Activated CD4-positive, CD25-positive, alpha-beta regulatory T cell (primary cell): ENCODE results near the gene UGT1A3.

ENCODE experiments used
- DNase-seq, 4 experiments: peaks; one replicate each; lab custom pipeline; 2025; lab: John Stamatoyannopoulos, UW

UGT1A3 gene

DNA sequence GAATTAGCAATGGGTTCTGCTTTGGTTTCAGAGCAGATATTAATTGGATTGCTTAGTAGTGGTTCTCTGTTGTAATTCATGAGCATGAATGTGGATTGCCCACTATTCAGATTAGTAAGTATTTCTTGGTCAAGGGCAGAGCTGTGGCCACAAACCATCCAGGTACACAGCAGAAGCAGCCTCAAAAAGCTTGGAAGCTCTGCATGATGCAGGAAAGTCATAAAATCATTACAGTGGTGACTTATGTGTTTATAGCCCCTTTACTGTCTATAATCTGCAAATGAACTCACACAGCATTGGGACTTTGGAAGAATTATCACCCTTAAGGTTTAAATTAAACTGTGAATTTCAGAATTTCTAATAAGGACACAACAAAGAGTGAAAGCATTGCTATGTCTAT is 29.3 kb downstream of the UGT1A3 start:
- DNase-seq = no peak

- DNase-seq = no peak
Measured at GRCh38 chr2:233758849-233759248, 30.0 kb downstream of the UGT1A3 start.

GRCh38 chr2:233760043-233760442 is 31.2 kb downstream of the UGT1A3 start, which contains the start of gene UGT1A1:
Gene UGT1A1 (plus strand): TSS chr2:233760270. CDS start chr2:233760288, 18 bp downstream.
- no peak for DNase-seq

DNA sequence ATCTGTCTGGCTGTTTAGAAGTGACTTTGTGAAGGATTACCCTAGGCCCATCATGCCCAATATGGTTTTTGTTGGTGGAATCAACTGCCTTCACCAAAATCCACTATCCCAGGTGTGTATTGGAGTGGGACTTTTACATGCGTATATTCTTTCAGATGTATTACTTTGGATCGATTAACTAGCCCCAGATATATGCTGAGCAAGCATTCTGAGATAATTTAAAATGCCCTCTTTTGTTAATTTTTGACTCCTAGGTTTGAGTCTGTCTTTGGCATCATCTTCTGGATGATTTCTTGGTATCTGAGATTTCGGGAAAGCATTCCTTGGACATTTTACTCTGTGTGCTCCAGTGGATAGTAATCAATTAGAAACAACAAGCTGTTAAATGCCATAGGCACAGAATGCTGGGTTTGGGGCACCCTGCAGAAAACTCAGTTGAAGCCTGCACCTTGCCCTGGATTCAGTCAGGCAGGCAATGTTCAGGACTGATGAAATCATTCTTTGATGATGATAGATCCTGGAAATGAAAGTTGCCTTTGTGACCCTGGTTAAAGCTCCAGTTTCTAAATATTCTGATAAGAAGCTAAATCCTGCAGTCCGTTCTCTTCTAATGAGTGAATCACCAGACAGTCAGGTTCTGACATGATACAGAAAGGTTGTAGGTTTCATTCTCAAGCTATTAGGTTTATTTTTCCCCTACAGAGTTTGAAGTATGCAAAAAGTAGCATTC is 32.4 kb downstream of the UGT1A3 start:
- DNase-seq = no peak

DNA sequence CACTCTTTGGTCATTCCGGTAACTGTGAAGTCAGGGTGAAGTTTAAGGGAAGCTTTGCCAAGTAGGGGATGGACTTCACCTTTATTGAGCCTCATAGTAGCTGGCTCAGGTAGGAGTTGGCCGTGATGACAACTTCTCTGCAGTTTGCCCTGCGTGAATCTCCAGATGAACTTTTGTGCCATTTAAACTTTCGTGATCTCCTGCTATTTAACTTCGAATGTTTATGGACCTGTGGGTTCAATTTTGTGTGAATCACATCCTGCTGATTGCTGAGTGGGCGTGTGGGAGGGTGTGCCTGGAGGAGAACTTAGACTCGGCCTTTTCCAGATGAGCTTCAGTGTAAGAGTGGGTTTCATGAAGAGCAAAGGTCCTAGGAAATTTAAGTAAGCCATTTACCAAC is 35.4 kb downstream of the UGT1A3 start:
- DNase-seq = no peak

DNA sequence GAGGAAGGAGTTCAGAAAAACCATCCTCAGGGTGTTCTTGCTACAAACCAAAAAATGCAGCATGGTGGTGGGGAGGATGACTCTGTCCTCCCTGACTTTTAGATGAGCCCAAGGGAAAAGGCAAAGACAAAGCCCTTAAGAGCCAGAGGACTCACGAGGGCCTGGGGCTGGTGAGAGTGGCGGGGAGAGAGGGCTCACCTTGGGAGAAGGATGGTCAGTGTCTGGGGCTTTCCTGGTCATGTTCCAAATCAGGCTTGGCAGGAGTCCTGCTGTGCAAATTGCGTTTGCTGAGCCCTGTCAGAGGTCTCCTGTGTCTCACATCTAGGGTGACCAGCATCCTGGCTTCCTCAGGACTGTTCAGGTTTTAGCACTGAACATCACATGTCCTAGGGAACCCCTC is 35.9 kb downstream of the UGT1A3 start:
- no peak for DNase-seq

- DNase-seq = no peak
Measured at GRCh38 chr2:233766416-233766815, 37.6 kb downstream of the UGT1A3 start.

GRCh38 chr2:233768076-233768475 is 39.2 kb downstream of the UGT1A3 start:
- DNase-seq = no peak

DNA sequence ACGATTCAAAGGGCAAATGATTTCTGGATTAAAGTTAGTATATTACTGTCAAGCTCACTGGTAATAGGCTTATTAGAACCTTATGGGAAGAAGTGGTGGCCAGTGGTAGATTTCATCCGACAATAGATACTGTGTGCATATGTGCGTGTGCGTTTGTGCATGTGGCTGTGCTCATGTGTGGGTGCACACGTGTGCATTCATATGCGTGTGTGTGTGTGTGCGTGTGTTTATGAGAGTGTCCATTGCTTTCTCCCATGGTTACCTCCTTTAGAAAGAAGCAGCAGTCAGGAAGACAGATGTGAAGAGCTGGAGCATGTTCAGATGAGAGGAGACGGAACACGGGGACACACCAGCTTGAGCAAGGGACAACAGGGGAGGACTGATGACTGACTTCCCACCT is 40.4 kb downstream of the UGT1A3 start:
- DNase-seq = no peak

GRCh38 chr2:233772153-233772552 is 43.3 kb downstream of the UGT1A3 start:
- DNase-seq = no peak

DNA sequence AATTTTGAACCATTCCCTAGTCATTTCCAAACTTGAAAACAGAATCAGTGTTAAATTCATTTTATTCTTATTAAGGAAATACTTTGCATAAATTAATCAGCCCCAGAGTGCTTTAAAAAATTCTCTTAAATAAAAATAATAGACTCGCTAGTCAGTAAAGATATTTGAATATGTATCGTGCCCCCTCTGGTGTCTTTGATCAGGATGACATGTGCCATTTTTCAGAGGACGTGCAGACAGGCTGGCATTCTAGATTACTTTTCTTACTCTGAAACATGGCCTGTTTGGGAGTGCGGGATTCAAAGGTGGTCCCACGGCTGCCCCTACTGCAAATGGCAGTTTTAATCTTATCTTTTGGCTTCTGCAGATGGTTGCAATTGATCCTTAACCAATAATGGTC is 43.7 kb downstream of the UGT1A3 start:
- DNase-seq = no peak

DNA sequence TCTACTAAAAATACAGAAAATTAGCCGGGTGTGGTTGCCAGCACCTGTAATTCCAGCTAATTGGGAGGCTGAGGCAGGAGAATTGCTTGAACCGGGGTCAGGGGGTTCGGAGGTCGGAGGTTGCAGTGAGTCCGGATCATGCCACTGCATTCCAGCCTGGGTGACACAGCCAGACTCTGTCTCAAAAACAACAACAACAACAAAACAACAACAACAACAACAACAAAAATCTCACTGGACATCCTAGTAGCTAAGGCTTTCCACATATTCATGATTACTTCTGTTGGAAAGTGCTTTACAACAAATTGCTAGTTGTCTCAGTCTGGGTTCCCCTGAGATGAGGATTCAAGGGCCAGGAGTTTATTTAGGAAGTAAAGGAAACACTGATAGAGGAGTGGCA is 45.0 kb downstream of the UGT1A3 start:
- no peak for DNase-seq

- DNase-seq = no peak
Measured at GRCh38 chr2:233775414-233775813, 46.6 kb downstream of the UGT1A3 start.

GRCh38 chr2:233778030-233778429 is 49.2 kb downstream of the UGT1A3 start, which contains the start of gene MROH2A:
Gene MROH2A (plus strand): TSS chr2:233778330. CDS start chr2:233779359, 1,029 bp downstream.
- DNase-seq = no peak

DNA sequence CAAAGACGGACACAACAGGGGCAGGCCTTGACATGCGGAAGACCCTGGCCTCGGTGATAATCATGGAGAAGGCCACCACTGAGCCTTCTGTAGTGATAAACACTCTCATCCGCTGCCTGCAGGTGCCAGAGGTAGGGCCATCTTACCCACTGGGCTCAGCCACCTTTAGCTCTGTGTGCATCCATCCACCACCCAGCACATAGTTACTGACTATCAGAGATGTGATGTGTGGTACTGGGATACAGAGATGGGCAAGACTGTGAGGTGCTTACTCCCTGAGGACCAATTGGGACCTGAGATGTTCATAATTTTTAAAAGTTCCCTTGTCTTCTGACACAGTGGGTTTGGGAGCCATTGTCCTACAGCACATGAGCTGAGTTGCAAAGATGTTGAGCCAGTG is 50.9 kb downstream of the UGT1A3 start:
- no peak for DNase-seq

DNA sequence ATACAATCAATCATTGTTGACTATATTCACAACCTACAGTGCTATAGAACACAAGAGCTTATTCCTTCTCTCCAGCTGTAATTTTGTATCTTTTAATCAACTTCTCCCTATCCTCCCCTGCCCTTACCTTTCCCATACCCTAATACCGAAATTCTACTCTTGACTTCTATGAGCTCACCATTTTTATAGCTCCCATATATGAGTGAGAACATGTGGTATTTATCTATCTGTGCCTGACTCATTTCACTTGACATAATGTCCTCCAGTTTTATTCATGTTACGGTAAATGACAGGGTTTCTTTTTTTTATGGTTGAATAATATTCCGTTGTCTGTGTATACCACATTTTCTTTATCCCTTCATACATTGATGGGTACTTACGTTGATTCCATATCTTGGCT is 51.9 kb downstream of the UGT1A3 start:
- DNase-seq = no peak

DNA sequence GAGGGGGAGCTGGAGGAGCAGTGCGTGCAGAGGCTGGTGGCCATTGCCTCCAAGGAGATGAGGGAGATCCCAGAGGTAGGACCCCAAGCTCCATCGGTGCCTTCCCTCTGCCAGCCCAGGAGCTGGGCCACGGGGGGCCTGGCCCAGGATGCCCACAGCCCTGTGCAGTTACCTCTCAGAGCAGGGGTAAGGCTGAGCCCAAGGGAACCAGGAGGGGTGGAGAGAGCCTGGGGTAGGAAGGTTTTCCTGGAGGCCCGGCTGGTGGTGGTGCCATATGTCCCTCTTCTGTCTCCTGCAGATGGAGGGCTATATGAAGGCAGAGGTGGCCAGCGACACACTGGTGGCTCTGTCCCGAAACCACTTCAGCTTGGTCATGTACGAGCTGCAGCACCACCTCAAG is 60.7 kb downstream of the UGT1A3 start:
- no peak for DNase-seq

DNA sequence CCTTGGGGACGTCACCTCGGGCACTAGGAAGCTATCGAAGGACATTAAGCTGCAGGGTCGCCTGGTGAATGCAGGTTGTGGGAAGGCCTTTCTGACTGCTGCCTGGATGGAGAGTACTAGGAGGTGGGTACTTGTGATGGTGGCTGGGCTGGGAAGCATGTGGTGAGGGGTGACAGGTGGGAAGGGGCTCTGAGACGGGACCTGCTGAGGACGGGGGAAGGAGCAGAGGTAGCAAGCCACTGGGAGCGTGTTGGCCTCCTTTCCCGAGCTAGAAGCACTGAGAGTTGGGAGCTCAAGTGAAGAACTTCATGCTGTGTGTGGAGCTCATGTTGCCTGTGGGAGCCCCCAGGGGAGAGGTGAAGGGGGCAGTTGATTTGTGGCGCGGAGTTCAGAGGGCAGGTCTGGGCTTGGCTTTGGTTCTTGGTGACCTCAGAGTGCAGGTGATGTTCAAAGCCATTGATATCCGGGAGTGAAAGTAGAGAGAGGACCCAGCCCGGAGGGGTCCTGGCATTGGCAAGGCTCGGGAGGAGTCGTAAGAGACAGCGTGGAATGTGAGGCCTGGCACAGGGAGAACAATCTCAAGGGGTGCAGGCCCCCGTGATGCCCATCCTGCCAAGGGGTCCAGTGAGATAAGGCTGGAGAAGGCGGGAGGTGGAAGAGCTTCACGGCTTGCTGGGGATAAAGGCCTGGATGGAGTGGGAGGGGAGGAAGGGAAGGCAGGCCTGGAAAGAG is 62.5 kb downstream of the UGT1A3 start:
- DNase-seq = no peak

GRCh38 chr2:233791883-233792329 is 63.1 kb downstream of the UGT1A3 start:
- DNase-seq = no peak

DNA sequence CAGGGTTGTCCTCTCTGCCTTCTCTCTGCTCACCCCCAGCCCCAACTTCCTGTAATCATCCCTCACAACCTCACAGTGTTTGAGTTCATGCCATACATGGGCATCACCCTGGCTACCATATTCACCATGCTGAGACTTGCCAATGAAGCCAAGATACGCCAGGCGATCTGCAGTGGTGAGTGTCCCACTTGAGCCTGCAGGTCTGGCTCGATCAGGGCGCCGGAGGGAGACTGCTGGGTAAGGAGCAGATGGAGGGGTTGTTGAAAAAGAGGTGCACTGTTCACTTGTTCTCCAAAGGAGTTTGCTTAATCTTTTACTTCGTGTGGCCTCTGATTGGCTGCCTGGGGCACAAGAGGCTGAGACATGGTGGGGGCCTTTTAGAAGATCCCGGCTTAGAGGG is 63.9 kb downstream of the UGT1A3 start:
- DNase-seq = no peak

DNA sequence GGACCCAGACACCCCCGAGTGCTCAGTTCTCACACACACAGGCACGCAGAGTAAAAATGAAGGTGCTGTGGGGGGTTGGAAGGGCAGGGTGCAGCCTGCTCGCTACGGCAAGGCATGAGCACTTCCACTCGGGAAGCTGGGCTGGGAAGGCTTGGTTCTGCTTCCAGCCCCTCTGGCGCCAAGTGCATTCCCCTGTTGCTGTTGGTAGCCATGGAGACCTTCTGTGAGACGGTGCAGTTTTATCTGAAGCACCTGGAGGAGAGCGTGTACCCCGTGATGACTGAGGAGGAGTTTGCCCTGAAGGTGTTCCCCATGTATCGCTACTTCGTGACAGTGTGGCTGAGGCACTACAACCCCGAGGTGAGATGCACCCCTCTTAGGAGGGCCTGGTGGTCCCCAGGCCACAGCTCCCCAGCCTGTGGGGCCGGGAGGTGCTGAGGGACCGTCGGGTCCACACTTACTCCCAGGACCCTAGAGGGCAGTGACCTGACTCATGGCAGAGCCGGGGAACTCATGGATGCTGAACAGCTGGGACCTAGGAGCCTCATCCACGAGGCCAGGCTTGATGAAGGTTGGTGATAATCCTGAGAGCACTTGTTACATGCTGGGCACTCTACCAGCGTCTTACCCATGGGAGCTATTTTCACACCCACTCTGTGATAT is 64.8 kb downstream of the UGT1A3 start:
- no peak for DNase-seq

DNA sequence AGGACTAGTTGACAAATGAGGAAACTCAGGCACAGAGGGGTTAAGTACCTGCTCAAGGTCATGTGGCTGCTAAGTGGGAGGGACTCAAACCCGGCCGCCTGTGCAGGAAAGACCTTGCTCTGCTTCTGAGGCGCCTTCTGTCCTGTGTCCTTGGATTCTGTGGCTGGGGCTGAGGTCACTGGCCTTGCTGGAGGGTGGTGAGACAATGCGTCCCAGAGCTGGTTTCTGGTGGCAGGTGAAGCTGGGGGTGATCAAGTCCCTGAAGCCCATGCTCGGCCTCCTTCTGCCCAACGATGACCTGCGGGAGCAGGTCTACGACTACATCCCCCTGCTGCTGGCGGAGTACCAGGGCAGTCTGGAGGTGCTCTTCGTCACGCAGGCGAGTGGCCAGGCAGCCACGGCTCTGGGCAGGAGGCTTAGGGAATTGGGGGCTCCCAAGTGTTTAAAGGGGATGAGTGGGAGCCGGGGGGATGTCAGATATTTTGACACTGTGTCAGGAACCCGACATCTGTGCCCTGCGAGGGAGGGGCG is 65.4 kb downstream of the UGT1A3 start:
- no peak for DNase-seq

DNA sequence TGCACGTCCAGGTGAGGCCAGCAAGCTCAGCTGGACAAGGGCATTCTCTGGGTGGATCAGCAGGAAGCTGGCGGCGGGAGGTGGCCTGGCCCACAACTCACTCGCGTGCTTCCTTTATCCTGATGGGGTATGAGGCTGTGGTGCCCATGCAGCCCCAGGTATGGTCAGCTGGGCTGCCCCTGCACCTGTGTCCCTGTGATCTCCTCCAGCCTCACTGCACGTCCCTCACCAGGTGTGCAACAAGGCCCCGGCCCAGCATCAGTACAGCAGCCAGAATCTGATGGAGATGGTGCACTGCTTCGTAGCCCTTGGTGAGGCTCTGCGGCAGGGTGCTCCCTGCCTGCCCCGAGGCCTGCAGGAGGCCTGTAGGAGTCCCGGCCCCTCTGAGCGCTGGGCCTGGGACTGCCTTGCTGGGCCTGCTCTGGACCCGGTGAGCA is 66.9 kb downstream of the UGT1A3 start:
- no peak for DNase-seq
